ENCODE measurements around the gene CPA2.
"Not testable (repeated sequence)": the region's sequence is repeated elsewhere in the genome, so short reads cannot be mapped to it uniquely, and the experiment has no call there.

Gene CPA2

GRCh38 chr7:130303982-130304381 is 37.3 kb downstream of the CPA2 start:
- DNase-seq (ENCODE audit: low read depth): no peak
- no peak overlapping the region for H3K4me3 ChIP-seq (ENCODE audit: low read depth, low read length)
- TF ChIP-seq MYC (IDR thresholded peaks at IDR 0.05; ENCODE audit: low read depth, low read length) (no peak), MAX (IDR thresholded peaks at IDR 0.05; ENCODE audit: low read depth, low read length) (no peak), POLR2A (IDR thresholded peaks at IDR 0.05; ENCODE audit: extremely low read depth, insufficient read length) (no peak)
- TF ChIP-seq, protein P1, sequence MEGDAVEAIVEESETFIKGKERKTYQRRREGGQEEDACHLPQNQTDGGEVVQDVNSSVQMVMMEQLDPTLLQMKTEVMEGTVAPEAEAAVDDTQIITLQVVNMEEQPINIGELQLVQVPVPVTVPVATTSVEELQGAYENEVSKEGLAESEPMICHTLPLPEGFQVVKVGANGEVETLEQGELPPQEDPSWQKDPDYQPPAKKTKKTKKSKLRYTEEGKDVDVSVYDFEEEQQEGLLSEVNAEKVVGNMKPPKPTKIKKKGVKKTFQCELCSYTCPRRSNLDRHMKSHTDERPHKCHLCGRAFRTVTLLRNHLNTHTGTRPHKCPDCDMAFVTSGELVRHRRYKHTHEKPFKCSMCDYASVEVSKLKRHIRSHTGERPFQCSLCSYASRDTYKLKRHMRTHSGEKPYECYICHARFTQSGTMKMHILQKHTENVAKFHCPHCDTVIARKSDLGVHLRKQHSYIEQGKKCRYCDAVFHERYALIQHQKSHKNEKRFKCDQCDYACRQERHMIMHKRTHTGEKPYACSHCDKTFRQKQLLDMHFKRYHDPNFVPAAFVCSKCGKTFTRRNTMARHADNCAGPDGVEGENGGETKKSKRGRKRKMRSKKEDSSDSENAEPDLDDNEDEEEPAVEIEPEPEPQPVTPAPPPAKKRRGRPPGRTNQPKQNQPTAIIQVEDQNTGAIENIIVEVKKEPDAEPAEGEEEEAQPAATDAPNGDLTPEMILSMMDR (IDR thresholded peaks at IDR 0.05; ENCODE audit: low read depth, low read length): no peak

DNA sequence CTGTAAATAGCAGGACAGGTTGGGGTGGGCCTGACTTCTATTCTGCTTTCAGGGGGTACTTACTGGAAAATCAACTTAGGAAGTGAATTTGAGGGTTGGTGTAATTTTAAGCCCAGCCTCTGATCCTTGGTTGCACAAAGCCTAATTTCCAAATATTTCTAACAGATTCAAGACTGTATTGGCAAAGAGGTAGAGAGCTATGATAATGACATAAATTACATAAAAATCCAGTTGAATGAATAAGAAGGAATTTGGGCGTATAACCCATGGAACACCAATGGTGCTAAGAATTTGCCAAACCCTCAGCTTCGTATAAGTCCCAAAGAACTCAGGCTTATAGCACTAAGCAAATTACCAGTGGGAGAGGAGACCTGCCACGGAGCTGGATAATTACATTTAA is 38.2 kb downstream of the CPA2 start:
- TF ChIP-seq, protein P1 (IDR thresholded peaks at IDR 0.05; ENCODE audit: low read depth, low read length): no peak
- TF ChIP-seq MYC (IDR thresholded peaks at IDR 0.05; ENCODE audit: low read depth, low read length) (no peak), POLR2A (IDR thresholded peaks at IDR 0.05; ENCODE audit: extremely low read depth, insufficient read length) (no peak), MAX (IDR thresholded peaks at IDR 0.05; ENCODE audit: low read depth, low read length) (no peak)
- H3K4me3 ChIP-seq (ENCODE audit: low read depth, low read length): no peak overlapping the region
- no peak for DNase-seq (ENCODE audit: low read depth)

GRCh38 chr7:130305433-130306042 is 38.9 kb downstream of the CPA2 start:
- no peak for DNase-seq (ENCODE audit: low read depth)
- no peak overlapping the region for H3K4me3 ChIP-seq (ENCODE audit: low read depth, low read length)
- no peak for TF ChIP-seq MAX (IDR thresholded peaks at IDR 0.05; ENCODE audit: low read depth, low read length)

GRCh38 chr7:130309986-130310385 is 43.3 kb downstream of the CPA2 start:
- no peak overlapping the region for H3K4me3 ChIP-seq (ENCODE audit: low read depth, low read length)
- TF ChIP-seq, protein P1 (IDR thresholded peaks at IDR 0.05; ENCODE audit: low read depth, low read length): no peak
- TF ChIP-seq POLR2A (IDR thresholded peaks at IDR 0.05; ENCODE audit: extremely low read depth, insufficient read length): no peak
- TF ChIP-seq MYC (IDR thresholded peaks at IDR 0.05; ENCODE audit: low read depth, low read length): no peak
- no peak for TF ChIP-seq MAX (IDR thresholded peaks at IDR 0.05; ENCODE audit: low read depth, low read length)
- no peak for DNase-seq (ENCODE audit: low read depth)

GRCh38 chr7:130314305-130314704 is 47.6 kb downstream of the CPA2 start:
- no peak overlapping the region for H3K4me3 ChIP-seq (ENCODE audit: low read depth, low read length)
- DNase-seq (ENCODE audit: low read depth): no peak
- TF ChIP-seq MAX (IDR thresholded peaks at IDR 0.05; ENCODE audit: low read depth, low read length) (no peak), POLR2A (IDR thresholded peaks at IDR 0.05; ENCODE audit: extremely low read depth, insufficient read length) (no peak), MYC (IDR thresholded peaks at IDR 0.05; ENCODE audit: low read depth, low read length) (no peak)
- TF ChIP-seq, protein P1 (IDR thresholded peaks at IDR 0.05; ENCODE audit: low read depth, low read length): no peak

DNA sequence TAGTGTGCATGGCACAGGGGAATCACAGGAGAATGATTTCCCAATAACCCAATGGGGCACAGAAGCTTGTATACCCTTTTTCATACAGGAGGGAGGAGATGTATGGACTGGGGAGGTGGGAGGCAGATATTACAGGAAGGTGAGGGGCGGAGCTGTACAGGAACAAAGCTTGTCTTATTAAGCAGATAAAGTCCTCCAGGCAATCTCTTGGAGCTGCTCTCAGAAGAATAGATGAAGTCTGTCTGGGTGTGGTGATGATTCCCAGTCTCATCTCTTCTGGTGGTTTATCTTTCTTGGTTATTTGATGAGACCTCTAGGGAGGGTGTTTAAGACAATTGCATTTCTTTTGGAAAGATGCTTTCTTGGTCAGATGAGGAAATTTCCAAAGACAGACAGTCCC is 52.9 kb downstream of the CPA2 start:
- TF ChIP-seq MAX (IDR thresholded peaks at IDR 0.05; ENCODE audit: low read depth, low read length) (no peak), POLR2A (IDR thresholded peaks at IDR 0.05; ENCODE audit: extremely low read depth, insufficient read length) (no peak), MYC (IDR thresholded peaks at IDR 0.05; ENCODE audit: low read depth, low read length) (no peak)
- TF ChIP-seq, protein P1 (IDR thresholded peaks at IDR 0.05; ENCODE audit: low read depth, low read length): no peak
- no peak for DNase-seq (ENCODE audit: low read depth)
- H3K4me3 ChIP-seq (ENCODE audit: low read depth, low read length): no peak overlapping the region

DNA sequence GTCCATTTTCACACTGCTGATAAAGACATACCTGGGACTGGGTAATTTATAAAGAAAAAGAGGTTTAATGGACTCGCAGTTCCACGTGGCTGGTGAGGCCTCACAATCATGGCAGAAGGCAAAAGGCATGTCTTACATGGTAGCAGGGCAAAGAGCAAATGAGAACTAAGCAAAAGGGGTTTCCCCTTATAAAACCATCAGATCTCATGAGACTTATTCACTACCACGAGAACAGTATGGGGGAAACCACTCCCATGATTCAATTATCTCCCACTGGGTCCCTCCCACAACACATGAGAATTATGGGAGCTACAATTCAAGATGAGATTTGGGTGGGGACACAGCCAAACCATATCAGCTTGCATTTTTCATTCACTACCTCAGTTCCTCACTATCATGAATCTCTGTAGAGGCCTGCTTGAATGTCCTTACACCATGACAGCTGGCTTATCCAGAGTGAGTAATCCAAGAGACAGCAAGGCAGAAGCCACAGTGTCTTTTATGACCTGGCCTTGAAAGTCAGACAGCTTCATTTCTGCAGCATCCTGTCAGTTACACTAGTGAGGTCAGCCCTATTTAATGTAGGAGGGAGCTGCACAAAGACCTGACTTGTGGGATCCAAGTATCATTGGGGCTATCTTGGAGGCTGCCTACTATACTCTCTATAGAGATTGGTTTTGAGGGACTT is 55.0 kb downstream of the CPA2 start:
- H3K4me3 ChIP-seq (ENCODE audit: low read depth, low read length); DNase-seq (ENCODE audit: low read depth): not testable (repeated sequence)
